HT1080 (cell line): ENCODE data around the gene ST3GAL5. TPM values are rescaled to one million over a fixed set of nuclear protein-coding genes. Genes with fewer than 3 reads are reported as not detected.

Experiments used
- DNase-seq: peaks from one replicate; pipeline ENCODE4 v3.0.0-alpha.2; 2015; ENCODE audit warnings: low read depth
- total RNA-seq: library from RNA; depleted of rRNA; stranded (reverse); fragments of >200 nt; shearing (Covaris generic); gene quantifications from 2 replicates; pipeline ENCODE4 v1.2.3, GENCODE V29; 2014

The ST3GAL5 gene
- total RNA-seq, 1 experiment from 2014 or later = 1.2 TPM

GRCh38 chr2:85811180-85812093 is 77.4 kb downstream of the ST3GAL5 start:
- no peak for DNase-seq

GRCh38 chr2:85810371-85811179 is 78.2 kb downstream of the ST3GAL5 start:
- DNase-seq = no peak

GRCh38 chr2:85807756-85808155 is 81.0 kb downstream of the ST3GAL5 start:
- DNase-seq = no peak

GRCh38 chr2:85806358-85807118 is 82.3 kb downstream of the ST3GAL5 start:
- DNase-seq = no peak

- no peak for DNase-seq
Measured at GRCh38 chr2:85804583-85804982, 84.2 kb downstream of the ST3GAL5 start.

GRCh38 chr2:85803704-85804425 is 84.9 kb downstream of the ST3GAL5 start:
- DNase-seq = no peak

- DNase-seq = no peak
Measured at GRCh38 chr2:85802354-85803103, 86.3 kb downstream of the ST3GAL5 start.

- DNase-seq = no peak
Measured at GRCh38 chr2:85801871-85802270, 86.9 kb downstream of the ST3GAL5 start.

GRCh38 chr2:85800586-85800985 is 88.2 kb downstream of the ST3GAL5 start:
- DNase-seq = no peak

- peak; percentile 84 for DNase-seq
Measured at GRCh38 chr2:85799215-85799956, 89.4 kb downstream of the ST3GAL5 start.

GRCh38 chr2:85797921-85798320 is 90.9 kb downstream of the ST3GAL5 start:
- no peak for DNase-seq

- no peak for DNase-seq
Measured at GRCh38 chr2:85797263-85797660, 91.5 kb downstream of the ST3GAL5 start.

- no peak for DNase-seq
Measured at GRCh38 chr2:85796341-85797262, 92.2 kb downstream of the ST3GAL5 start.

GRCh38 chr2:85796046-85796340 is 92.8 kb downstream of the ST3GAL5 start:
- DNase-seq = no peak

GRCh38 chr2:85795331-85796045 is 93.3 kb downstream of the ST3GAL5 start:
- DNase-seq = no peak

- DNase-seq = no peak
Measured at GRCh38 chr2:85794491-85795121, 94.2 kb downstream of the ST3GAL5 start.

- no peak for DNase-seq
Measured at GRCh38 chr2:85794038-85794441, 94.8 kb downstream of the ST3GAL5 start.
